ENCODE results near the gene TUFM.
"Not testable (repeated sequence)": the region's sequence is repeated elsewhere in the genome, so short reads cannot be mapped to it uniquely, and the experiment has no call there.

Gene TUFM

DNA sequence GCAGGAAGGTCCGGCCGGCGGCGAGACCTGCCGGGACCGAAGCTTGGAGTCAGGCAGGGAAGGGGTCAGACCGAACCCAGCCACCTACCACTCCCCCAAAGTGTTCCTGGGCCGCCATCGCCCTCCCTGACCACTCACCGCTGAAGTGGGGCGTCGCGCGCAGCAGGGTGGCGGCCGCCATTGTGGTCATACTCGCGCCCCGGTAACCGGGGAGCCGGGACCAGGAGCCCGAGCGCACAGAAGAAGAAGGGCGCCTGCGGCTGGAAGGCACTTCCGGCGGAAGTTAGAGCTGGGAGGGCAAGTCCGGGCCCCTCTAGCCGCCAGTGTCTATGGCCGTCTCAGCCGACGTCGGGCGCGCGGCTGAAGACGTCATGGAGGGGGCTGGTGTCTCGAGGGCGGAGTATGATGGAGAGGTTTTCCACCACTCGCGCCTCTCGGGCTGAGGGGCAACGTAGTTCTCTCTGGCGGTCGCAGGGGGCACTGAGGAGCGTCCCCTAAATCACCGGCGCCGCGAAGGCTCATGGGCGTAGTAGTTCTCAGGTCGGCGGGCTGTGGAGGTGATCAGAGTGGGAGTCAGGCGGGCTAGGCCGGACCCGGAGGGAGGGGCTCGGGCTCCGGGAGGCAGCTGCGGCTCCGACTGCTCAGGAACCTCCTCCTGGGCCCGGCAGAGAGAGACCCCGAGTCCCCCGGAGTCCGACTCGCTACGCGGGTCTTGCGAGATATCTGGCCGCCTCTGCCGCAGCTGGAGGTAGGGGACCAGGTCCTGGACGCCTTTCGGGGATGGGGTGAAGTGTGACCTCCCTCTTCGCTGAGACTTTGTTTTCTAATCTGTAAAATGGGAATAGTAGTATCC lies at the start of gene TUFM:
TSS of gene TUFM (minus strand) at position 269 of the 853 bp plus-strand sequence. CDS start at position 190, 79 bp downstream.
- in situ Hi-C loops (cut with MboI; ENCODE audit: low sequenced_read_pairs) = no loop called here

DNA sequence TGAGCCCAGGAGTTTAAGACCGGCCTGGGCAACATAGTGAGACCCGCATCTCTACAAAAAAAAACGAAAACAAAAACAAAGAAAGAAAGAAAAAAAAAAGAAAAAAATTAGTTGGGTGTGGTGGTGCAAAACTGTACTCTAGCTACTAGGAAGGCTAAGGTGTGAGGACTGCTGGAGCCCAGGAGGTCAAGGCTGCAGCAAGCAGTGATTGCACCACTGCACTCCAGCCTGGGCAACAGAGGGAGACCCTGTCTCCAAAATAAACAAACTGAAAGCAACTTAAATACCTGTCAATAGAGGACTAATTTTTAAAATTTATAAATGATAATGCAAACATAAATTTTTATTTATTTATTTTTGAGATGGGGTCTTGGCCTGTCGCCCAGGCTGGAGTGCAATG lies 49.5 kb upstream of the TUFM start:
- in situ Hi-C loops (cut with MboI; ENCODE audit: low sequenced_read_pairs) = no loop called here

DNA sequence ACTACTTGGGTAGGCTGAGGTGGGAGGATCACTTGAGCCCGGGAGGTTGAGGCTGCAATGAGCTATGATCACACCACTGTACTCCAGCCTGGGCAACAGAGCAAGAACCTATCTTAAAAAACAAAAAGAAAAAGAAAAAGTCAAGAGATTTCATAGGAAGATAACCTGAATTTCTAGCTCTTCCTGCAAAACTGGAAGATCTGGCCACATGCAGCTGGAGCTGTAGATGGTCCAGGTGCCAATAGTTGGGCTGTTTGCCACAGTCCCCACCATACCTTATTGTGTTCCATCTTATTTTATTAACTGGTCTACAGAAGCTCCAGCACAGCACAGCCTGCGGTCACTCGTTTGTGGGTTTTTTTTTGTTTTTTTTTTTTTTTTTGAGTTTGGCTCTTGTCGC lies 47.1 kb upstream of the TUFM start:
- in situ Hi-C loops (cut with MboI; ENCODE audit: low sequenced_read_pairs) = no loop called here

DNA sequence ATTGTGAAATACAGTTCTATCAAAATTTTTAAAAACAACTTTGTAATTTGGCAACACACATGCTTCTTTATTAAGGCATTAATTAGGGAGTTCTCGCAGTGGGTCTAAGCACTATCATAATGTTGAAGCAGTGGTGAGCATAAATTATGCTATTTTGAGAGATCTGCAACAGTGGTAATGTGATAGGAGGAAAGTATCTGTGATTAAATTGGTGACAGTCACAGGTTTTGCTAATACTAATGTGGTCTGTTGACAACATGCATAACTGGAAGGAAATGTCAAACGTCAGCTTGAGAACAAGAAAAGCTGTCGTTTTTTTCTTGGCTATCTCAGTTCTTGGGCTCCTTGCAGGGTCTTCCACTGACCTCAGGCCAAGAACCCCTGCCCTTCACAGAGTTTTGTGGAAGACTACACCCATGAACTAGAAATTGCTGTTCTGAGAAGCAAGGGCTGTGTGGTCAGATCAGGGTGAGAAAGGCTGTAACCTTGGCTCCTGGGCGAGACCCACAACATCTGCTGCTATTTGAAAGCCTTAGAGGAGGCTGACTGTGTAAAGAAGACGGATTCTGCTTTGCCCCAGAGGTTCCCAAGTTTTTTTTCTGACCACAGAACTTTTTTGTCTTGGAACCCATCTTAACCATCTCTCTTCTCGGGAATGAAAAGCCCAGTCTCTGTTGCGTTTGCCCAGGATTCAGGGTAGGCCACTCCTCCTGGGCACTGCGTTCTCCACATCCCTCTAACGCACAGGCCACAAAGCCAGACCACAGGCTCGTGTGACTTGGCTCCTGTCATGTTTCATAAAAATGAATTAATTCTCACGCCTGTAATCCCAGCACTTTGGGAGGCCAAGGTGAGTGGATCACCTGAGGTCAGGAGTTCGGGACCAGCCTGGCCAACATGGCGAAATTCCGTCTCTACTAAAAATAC lies 46.1 kb upstream of the TUFM start:
- in situ Hi-C loops (cut with MboI; ENCODE audit: low sequenced_read_pairs) = no loop called here

DNA sequence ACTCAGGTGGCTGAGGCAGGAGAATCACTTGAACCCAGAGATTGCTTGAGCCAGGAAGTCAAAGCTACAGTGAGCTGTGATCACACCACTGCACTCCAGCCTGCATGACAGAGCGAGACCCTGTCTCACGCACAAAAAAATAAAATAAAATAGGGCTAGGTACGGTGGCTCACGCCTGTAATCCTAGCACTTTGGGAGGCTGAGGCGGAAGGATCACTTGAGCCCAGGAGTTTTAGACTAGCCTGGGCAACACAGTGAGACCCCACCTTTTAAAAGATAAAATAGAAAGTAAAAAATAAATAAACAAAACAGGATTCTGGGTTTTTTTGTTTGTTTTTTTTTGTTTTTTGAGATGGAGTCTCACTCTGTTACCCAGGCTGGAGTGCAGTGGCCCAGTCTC lies 44.2 kb upstream of the TUFM start:
- in situ Hi-C loops (cut with MboI; ENCODE audit: low sequenced_read_pairs) = not testable (repeated sequence)

DNA sequence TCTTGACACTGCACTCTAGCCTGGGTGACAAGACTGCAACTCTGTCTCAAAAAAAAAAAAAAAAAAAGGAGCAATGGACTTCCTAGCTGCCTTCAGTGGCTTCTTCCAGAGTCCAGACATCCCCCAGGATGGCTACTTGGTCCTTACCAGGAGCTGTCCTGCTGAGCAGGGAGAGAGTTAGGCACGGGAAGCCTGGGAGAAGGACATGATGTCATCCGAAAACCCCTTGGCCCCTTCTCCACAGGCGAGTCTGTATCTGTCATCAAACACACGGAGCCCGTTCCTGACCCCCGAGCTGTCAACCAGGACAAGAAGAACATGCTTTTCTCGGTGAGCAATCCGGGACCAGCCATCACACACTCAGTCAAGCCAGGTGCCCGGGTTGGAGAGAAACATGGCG lies 40.8 kb upstream of the TUFM start:
- in situ Hi-C loops (cut with MboI; ENCODE audit: low sequenced_read_pairs) = no loop called here

DNA sequence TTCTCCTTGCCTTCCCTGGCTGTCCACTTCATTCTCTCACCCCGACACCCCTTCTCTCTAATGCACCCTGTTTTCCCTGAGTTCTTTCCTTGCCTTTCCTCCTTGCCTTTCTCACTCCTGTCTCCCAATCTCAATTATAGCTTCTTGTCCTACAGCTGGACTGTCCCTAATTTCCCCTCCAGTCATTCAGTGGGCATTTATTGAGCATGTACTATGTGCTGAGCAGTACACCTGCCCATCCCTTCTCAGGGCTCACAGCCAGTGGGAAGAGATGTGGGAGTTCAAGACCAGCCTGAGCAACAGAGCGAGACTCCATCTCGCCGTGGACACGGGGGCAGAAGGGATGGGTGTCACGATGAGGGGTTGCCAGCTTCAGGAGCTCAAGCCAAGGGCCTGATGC lies 37.9 kb upstream of the TUFM start:
- in situ Hi-C loops (cut with MboI; ENCODE audit: low sequenced_read_pairs) = no loop called here

DNA sequence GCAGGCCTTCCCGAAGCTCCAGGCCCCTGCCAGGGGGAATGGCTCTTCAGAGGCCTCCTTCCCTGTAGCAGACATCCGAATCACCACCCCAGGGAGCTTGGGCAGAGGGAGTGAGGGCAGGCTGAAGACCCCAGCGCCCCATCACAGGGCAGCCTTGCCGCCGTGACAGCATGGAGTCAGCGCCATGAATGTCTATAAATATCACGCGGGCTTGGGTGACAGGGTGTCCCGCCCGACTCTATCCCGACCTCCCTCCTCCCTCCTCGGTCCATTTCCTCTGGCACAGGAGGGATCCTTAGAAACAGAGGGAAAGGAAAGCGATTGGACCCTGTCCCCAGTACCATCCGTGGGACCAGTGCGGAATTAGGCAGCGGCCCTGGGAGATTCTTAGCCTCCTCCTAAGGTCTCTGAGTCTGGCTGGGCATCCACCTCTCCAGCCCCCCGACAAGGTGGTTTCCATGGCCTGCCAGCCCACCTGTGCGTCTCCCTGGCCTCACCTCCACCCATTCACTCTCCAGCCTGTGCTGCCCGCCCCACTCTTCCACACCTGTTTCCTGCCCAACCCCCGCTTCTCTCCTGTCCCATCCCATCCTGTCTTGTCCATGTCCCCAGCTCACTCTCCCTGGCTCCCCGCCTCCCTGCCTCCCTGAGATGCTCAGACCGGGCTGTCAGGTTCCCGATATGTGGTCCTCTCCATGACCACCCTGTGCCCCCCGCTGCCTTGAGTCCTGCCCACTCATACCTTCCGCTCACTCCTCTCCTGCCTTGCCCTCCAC lies 37.3 kb upstream of the TUFM start:
- in situ Hi-C loops (cut with MboI; ENCODE audit: low sequenced_read_pairs) = no loop called here

DNA sequence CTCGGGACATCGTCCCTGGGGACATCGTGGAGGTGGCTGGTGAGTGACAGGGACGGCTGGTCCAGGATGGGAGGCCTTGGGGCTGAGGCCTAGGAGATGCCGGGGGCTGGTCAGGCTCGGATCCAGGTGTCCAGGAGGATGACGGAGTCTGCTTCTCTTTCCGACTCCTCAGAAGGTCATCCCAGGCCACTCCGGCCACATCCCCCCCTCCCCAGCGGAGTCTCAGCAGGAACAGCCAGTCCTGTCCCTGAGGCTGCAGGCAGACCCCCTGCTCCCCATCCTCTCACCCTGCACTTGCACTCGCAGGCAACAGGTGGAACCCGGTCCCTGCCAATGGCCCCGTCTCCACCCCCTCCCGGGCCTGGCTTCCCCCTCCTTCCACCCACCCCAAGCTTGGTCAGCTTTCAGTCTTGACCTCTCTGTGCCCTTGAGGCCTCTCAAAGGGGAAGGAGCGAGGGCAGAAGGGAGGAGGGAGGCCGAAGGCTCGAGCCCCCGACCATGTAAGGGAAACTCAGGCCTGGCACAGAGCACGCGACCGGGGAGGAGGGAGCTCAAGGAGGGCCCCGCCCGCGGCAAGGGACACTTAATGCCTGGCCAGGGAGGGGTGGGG lies 36.5 kb upstream of the TUFM start:
- in situ Hi-C loops (cut with MboI; ENCODE audit: low sequenced_read_pairs) = no loop called here

DNA sequence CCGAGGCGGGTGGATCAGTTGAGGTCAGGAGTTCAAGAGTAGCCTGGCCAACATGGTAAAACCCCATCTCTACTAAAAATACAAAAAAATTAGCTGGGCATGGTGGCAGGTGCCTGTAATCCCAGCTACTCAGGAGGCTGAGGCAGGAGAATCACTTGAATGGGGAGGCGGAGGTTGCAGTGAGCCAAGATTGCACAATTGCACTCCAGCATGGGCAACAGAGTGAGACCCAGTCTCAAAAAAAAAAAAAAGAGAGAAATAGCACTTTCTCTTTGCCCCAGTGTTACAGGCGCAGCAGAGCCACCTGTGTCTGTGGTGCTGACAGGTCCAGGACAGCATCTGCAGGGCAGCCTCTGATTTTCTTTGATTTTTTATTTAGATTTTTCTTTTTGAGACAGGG lies 35.4 kb upstream of the TUFM start:
- in situ Hi-C loops (cut with MboI; ENCODE audit: low sequenced_read_pairs) = not testable (repeated sequence)

DNA sequence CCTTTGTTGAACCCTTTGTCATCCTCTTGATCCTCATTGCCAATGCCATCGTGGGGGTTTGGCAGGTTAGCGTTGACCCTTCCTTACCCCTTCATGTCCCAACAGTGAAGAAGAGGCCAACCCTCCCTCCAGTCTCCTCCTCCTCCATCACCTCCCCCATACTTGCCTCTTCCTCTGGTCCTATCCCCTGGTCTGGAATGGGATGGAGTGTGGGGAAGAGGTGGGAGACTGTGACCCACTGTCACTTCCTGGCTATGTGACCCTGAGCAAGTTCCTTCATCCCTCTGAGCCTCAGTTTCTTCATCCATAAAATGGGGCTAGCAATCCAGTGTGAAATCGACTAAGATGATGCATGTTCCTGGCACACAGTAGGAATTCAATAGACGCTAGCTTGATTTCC lies 34.8 kb upstream of the TUFM start:
- in situ Hi-C loops (cut with MboI; ENCODE audit: low sequenced_read_pairs) = no loop called here

DNA sequence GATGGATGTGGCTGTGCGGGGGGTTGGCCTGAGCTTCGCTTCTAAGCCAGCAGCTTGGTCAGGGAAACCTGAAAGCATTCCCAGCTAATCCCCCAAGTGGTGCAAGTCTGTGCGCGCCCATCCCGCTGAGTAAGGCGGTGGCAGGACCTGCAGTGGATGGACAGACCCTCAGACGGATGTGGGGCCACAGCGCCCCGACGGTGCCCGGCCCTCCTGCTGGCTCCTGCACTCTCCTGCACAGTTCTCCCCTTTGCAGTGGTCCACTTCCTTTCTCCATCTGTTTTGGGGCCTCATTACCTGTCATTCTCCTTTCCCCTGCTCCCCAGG lies 34.4 kb upstream of the TUFM start:
- in situ Hi-C loops (cut with MboI; ENCODE audit: low sequenced_read_pairs) = no loop called here

DNA sequence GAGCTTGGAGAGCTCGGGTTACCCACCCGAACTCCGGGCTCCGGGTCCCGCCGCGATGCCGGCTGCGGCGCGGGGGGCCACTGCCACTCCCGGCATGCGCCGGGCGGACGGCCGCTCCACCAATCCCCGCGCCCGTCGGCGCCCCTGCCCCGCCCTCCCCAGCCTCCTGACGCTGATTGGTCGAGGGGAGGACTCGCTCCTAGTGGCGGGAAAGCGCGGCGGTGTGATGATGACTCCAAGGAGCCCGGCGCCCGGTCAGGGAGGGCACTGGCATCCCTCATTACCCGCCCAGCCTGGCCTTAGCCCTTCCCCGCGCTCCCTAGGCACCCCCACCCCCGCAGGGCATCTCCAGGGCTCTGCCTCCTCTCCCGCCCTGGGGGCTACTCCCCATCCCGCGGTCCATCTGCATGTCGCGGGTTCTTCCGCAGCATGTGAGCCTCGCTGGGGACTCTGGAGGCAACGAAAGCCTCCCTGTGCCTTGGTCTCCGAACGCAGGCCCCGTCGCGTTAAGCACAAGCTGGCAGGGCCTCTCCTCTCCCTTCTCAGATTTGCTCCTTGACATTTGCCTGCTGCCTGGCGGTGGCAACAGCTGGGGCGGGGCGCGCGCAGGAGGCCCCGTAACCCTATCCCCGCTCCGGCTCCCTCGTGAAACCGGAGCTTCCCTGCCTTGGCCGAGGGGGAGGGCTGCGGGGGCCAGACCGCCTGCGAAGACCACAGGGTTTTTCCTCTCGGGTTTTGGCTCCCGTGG lies 33.9 kb upstream of the TUFM start:
- in situ Hi-C loops (cut with MboI; ENCODE audit: low sequenced_read_pairs) = loop anchor here (10.0 kb wide), 1 partner anchor 45 kb away; the partner anchor contains the start of gene RABEP2

DNA sequence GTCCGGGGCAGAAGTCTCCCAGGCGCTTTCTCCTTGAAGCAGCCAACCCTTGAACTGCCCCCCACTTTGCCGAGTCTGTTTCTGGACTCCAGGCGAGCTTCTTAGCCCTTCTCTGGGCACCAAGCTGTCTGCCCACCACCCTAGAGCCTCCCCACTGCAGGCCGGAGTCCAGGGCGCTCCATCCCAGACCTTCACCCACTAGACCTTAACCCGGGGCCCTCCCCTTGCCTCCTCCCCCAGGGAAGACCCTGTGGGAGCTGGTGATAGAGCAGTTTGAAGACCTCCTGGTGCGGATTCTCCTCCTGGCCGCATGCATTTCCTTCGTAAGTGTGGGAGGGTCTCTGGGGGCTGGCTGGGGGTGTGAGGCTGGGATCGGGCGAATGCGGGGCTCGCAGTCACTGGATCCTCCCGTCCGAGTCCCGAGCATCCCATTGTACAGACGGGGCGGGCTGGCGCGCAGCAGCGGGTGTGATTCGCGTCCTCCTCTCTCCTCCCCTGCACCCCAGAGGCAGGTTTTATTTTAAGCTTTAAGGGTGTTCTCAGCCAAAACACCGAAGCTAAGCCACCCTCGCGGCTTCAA lies 33.2 kb upstream of the TUFM start:
- in situ Hi-C loops (cut with MboI; ENCODE audit: low sequenced_read_pairs) = loop anchor here (10.0 kb wide), 1 partner anchor 45 kb away; the partner anchor contains the start of gene RABEP2

DNA sequence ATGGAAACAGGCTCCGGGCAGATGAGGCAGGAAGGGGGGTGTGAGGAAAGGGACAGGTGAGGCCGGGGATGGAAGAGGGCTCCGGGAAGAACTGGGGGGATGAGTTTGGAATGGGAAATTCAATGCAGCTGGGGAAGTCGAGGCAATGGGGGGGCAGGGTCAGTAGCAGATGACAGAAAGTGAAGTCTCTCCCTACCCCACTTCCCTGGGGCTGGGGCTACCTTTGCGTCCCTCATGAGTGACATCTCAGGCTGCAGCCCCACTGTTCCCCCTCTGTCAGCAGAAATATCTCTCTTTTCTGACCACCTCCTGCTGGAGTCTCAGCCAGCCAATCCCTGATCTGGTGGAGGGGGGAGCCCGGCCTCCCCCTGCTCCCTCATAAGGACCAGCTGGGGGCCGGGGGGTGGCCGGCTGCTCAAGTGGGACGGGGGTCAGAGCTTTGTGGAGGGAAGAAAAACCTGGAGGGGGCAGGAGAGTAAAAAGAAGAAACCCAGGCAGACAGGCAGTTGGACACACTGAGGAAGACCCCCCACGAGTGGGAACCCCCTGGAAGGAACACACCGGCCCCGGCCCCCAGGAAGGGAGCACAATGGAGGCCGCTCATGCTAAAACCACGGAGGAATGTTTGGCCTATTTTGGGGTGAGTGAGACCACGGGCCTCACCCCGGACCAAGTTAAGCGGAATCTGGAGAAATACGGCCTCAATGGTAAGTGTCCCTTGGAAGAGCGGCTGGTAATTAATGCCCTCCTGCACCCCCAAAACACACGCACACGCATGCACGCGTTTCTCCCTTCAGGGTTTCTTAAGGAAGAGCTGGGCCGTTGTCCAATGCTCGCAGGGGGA lies 32.2 kb upstream of the TUFM start, which contains the start of gene ATP2A1:
TSS of gene ATP2A1 (plus strand) at position 406 of the 844 bp plus-strand sequence. CDS start at position 590, 184 bp downstream.
- in situ Hi-C loops (cut with MboI; ENCODE audit: low sequenced_read_pairs) = loop anchor here (10.0 kb wide), 1 partner anchor 46 kb away; the partner anchor contains the start of gene RABEP2

DNA sequence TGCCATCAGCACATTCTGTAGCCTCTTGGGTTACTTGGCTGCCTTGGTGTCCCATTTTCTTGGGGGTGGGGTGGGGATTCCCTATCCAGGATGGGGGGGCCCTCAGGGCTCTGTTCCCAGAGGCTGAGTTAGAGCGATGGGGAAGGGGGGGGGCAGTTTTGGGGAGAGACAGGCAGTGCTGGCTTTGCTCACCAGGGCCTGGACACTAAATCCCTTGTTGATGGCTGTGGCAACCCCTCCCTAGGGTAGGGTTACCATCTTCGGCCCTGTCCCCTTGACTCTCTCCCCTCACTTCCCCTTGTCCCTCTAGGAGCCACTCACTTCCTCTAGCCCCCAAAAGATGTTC lies 31.5 kb upstream of the TUFM start:
- in situ Hi-C loops (cut with MboI; ENCODE audit: low sequenced_read_pairs) = loop anchor here (10.0 kb wide), 1 partner anchor 47 kb away; the partner anchor contains the start of gene RABEP2

DNA sequence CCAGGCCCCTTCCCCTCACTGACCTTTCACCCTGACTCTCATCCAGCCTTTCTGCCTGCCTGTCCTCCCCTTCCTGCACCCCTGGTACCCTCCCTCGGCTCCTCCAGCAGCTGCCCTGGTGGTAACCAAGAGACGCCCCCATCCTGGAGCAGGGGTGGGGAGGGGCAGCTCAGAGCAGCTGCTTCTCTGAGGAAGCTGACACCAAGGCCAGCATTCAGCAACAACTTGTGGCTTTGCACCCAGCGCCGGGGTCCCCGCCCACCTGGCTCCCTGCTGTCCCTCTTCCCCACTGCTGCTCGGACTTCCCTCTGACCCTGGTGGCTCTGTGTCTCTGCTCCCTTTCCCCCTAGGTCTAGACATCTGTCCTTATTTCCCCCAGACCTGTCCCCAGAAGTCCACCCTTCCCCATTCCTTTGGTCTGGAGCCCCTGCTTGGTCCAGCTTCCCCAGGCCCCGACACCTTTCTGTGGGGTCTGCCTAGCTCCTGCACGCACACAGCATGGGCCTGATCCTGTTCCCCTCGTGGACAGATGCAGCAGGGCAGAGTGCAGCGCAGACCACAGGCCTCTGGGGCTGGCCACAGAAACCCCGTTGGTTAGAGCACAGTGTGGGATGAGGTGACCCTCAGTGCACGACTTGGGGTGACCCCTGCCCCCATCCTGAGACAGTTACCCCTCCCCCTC lies 31.0 kb upstream of the TUFM start:
- in situ Hi-C loops (cut with MboI; ENCODE audit: low sequenced_read_pairs) = loop anchor here (10.0 kb wide), 1 partner anchor 48 kb away; the partner anchor contains the start of gene RABEP2
